ENCODE results near the gene ABCC10.
"Not testable (repeated sequence)": the region's sequence is repeated elsewhere in the genome, so short reads cannot be mapped to it uniquely, and the experiment has no call there.

The ABCC10 gene

DNA sequence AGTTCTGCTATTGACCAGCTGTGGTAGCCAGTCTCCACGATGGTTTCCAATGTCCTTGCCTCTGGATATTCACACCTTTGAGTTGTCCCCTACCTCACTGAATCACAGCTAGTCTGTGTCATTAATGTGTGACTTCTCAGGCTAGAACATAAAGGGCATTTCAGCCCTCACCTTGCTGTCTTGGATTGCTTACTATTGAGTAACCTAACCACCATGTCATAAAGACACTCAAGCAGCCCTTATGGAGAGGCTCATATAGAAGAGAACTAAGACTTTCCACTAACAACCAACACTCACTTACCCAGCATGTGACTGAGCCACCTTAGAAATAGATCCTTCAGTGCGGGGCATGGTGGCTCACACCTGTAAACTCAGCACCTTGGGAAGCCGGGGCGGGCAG is 19.1 kb upstream of the ABCC10 start:
- DNase-seq = no peak

DNA sequence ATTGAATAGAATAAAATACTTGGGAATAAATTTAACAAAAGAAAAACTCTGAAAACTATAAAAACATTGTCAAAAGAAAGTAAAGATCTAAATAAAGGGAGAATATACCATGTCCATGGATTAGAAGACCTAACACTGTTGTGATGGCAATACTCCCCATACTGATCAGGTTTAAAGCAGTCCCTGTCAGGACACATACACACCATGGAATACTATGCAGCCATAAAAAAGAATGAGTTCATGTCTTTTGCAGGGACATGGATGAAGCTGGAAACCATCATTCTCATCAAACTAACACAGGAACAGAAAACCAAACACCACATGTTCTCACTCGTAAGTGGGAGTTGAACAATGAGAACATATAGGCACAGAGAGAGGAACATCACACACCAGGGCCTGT is 16.6 kb upstream of the ABCC10 start:
- not testable (repeated sequence) for DNase-seq

- DNase-seq = no peak
Observed at GRCh38 chr6:43412541-43412940, 14.8 kb upstream of the ABCC10 start.

- no peak for DNase-seq
Observed at GRCh38 chr6:43413002-43413401, 14.3 kb upstream of the ABCC10 start.

GRCh38 chr6:43415275-43415674 is 12.1 kb upstream of the ABCC10 start:
- DNase-seq = not testable (repeated sequence)

DNA sequence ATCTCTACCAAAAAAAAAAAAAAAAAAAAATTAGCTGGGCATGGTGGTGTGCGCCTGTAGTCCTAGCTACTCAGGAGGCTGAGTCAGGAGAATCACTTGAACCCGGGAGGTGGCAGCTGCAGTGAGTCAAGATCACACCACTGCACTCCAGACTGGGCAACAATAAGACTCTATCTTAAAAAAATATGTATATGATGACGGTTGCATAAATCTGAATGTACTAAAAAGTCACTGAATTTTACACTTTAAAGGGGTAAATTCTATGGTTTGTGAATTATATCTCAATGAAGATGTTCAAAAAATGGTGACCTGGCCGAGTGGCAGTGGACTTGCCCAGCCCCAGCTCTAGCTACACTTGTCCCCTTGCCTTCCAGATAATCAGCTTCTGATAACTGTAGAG is 10.4 kb upstream of the ABCC10 start:
- DNase-seq = no peak

GRCh38 chr6:43420012-43420709 is 7.2 kb upstream of the ABCC10 start:
- DNase-seq = no peak

GRCh38 chr6:43421831-43422230 is 5.5 kb upstream of the ABCC10 start:
- no peak for DNase-seq

- not testable (repeated sequence) for DNase-seq
Observed at GRCh38 chr6:43425083-43425482, 2.3 kb upstream of the ABCC10 start.

DNA sequence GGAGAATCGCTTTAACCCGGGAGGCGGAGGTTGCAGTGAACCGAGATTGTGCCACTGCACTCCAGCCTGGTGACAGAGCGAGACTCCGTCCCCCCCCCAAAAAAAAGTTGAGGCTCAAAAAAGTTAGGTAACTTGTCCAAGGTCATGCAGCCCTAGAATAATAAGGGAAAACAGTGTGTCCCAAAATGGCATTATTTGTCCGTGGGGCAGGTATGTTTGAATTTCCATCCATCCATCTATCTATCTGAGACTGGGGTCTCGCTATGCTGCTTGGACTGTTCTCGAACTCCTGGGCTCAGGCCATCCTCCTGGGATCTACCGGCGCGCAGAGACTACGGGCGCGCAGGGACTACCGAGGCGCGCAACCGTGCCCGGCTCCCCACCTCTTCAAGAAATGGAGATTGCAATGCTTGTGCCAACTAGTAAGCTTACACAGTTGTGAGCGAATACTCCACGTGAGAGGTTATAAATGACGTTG is 374 bp upstream of the ABCC10 start:
- DNase-seq = no peak

DNA sequence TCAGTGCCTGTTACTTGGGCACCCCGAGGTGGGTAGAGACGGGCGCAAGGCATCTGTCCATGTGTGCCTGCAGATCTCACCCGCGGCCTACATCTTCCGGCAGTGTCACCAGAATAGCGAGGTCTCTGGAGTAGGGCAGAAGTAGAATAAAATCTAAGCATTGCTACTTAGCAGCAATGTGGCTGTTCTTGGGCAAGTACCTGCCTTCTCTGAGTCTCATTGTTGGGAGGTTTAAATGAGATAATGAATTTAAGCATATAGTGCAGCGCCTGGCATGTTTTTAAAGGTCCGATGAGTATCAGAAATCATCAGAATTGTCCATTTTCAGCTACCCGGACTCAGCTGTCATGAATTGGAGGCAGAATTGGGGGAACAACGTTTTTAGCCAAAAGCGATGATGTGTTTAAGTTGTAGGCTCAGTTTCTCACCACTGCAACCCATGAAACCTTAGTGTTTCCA is 800 bp downstream of the ABCC10 start:
- no peak for DNase-seq

GRCh38 chr6:43428874-43429273 is 1.5 kb downstream of the ABCC10 start:
- no peak for DNase-seq

DNA sequence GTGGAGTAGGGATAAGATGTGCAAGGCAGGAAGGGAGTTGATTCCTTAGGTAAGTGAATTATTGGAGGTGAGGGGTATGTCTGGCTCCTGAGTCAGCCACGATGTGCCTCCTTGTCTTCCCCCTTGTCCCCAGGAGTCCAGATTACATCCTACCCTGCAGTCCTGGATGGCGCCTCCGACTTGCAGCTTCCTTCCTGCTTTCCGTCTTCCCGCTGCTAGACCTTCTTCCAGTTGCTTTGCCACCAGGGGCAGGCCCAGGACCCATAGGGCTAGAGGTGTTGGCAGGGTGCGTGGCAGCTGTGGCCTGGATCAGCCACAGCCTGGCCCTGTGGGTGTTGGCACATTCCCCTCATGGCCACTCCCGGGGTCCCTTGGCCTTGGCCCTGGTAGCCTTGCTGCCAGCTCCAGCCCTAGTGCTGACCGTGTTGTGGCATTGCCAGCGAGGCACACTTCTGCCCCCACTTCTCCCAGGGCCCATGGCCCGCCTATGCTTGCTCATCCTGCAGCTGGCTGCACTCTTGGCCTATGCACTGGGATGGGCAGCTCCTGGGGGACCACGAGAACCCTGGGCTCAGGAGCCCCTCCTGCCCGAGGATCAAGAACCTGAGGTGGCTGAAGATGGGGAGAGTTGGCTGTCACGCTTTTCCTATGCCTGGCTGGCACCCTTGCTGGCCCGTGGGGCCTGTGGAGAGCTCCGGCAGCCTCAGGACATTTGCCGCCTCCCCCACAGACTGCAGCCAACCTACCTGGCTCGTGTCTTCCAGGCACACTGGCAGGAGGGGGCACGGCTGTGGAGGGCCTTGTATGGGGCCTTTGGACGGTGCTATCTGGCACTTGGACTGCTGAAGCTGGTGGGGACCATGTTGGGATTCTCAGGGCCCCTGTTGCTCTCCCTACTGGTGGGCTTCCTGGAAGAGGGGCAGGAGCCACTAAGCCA is 4.9 kb downstream of the ABCC10 start:
- no peak for DNase-seq

GRCh38 chr6:43433148-43433547 is 5.8 kb downstream of the ABCC10 start:
- DNase-seq = no peak

DNA sequence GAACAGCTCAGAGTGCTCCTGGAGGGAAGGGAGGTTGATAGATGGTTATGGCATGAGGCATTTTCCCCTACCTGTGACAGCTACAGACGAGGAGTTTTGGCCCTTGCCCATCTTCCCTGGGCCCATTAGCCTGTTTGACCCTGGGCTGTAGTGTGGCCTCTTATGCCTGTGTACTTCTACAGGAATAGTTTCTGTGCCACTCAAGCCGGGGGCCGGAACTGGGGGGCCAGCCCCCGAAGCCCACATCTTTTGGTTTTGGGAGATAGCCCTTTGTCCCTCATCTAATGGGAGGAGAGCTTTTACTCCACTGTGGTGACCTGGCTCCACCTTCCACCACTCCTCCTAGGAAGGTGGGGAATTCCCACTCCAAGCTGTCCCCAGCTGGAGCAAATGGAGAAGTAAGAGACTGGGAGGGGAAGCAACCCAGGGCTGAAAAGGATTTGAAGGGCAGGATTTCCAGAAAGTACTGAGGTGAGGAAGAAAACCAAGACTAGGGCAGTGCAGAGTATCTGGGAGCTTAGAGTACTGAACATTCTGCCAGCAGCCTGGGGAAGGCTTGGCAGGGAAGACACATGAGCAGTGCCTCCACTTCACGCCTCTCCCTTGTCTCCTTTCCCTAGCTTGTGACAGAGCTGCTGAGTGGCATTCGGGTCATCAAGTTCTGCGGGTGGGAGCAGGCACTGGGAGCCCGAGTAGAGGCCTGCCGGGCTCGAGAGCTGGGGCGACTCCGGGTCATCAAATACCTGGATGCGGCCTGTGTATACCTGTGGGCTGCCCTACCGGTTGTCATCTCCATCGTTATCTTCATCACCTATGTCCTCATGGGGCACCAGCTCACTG is 6.9 kb downstream of the ABCC10 start:
- DNase-seq = no peak

DNA sequence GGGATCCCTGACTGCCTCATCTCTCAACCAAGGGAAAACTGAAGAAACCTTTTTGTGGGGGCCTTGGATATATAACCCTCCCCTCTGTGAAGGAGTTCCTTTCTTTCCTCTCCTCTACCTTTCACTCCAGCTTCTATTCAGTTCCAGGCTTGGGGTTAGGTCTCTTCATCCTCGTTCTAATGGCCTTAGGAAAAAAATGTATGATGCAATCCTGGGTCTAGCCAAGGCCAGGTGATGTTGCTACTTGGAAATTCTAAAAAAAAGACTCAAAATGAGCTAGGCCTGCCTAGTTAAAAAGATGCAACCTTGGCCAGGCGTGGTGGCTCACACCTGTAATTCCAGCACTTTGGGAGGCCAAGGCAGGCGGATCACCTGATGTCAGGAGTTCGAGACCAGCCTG is 7.6 kb downstream of the ABCC10 start:
- no peak for DNase-seq

- DNase-seq = no peak
Observed at GRCh38 chr6:43435682-43436437, 8.5 kb downstream of the ABCC10 start.

DNA sequence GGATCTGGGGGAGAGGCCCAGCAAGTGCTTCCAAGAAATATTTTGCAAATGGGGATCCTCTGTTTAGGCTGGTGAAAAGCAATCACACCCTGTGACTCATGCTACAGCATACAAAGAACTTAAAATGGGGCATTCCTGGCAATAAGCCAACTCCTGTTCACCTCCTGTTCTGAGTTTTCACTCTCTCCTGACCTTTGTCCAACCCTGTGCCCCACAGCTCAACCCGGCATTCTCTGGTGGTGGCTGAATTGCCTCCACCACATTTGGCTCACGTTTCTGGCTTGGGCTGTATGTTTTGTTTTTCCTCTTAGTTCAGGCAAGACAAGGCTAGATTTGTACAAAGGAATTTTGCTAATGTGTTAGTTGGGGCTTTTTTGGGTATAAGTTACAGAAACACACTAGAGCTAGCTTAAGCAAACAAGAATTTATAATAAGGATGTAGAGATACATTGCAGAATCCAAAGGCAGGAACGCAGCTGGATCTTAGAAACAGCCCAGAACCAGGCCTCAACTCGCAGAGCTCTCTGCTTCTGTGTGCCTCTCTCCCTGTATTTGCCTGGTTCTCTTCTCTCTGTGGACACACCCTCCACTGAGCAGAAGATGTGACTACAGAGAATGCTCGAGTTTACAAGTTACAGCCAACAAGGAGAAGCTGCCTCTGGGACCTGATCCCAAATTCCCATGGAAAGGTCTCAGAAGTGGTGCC is 9.4 kb downstream of the ABCC10 start:
- no peak for DNase-seq

DNA sequence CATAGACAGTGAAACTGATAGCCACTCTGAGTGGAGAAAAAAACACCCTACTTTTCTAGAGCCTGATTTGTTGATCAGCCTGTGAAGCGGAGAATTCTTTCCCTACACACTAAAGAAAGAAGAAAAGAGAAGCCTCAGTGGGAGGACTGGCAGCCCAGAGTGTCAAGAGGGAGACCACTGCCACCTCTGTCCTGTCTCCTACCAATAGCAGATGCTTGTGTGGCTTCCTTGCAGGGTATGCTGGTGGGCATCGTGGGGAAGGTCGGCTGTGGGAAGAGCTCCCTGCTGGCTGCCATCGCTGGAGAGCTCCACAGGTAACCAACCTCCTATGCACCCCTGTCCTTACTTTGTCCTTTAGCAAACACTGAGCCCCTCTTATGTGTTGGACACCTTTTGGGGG is 10.4 kb downstream of the ABCC10 start:
- no peak for DNase-seq

GRCh38 chr6:43442935-43443334 is 15.6 kb downstream of the ABCC10 start:
- DNase-seq = no peak

DNA sequence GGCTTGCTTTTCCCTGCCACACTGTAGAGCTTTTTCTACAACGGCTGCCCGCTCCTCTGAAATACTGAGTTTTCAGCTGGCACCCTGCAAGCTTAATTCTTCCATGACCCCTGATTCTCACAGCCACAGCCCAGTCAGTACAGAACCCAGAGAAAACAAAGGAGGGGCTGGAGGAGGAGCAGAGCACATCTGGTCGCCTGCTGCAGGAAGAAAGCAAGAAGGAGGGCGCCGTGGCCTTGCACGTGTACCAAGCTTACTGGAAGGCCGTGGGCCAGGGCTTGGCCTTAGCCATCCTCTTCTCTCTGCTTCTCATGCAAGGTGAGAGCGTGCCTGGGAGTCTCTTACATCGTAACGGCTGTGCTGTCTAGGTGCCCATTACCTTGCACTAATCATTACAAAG is 16.7 kb downstream of the ABCC10 start:
- no peak for DNase-seq

DNA sequence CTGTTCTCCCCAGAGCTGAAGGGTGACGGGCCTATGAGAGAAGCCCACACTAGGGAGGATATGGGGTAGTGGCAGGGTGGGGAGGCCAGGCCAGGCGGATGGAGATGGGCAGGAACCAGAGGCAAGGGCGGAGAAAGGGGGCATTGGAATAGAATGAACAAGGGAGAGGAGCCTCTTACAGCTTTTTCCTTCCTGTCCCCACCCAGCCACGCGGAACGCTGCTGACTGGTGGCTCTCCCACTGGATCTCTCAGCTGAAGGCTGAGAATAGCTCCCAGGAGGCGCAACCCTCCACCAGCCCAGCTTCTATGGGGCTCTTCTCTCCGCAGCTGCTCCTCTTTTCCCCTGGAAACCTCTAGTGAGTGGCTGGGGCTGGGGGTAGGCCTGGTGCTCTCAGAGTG is 17.2 kb downstream of the ABCC10 start:
- no peak for DNase-seq
